ENCODE results near the gene ACADS. TPM values are rescaled to one million over a fixed set of nuclear protein-coding genes. Genes with fewer than 3 reads are reported as not detected.

ACADS gene
- total and polyA plus RNA-seq, 2 experiments from 2014 or later = 53.5 to 66.8 TPM

DNA sequence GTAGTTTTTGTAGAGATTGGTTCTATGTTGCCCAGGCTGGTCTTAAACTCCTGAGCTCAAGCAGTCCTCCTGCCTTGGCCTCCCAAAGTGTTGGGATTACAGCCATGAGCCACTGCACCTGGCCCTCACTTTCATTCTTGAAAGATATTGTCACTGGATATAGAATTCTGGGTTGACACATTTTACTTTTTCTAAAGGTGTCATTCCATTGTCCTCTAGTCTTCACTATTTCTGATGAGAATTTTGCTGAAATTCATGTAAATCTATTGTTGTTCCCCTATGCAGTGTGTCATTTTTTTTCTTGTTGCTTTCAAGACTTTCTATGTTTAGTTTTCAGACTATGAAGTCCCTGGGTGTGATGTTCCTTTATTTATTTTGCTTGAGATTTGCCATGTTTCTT is 29.2 kb downstream of the ACADS start:
- Histone ChIP-seq H3K9me3 (ENCODE audit: low read depth) (peaks cover 10% of the 10 kb centered on the region), H2AFZ (no peak overlapping the region), H3K27ac (no peak overlapping the region), H3K79me2 (no peaks in the 10 kb centered on the region), H3K4me1 (ENCODE audit: insufficient read depth) (peaks cover 3% of the 10 kb centered on the region), H3K9me2 (replicated peaks; ENCODE audit: insufficient read depth) (no peaks in the 10 kb centered on the region), H3K4me3 (no peak overlapping the region), H3K36me3 (replicated peaks; ENCODE audit: insufficient read depth, low read depth) (no peaks in the 10 kb centered on the region), H3K27me3 (no peaks in the 10 kb centered on the region), H4K20me1 (ENCODE audit: insufficient read depth, poor library complexity, severe bottlenecking) (no peaks in the 10 kb centered on the region), H3K4me2 (no peak overlapping the region)
- no peak for TF ChIP-seq CTCF (IDR thresholded peaks at IDR 0.05; ENCODE audit: poor library complexity)
- no peak for TF ChIP-seq EZH2 (IDR thresholded peaks at IDR 0.05; ENCODE audit: borderline replicate concordance)
- no peak for TF ChIP-seq EZH2phosphoT487 (IDR thresholded peaks at IDR 0.05; ENCODE audit: low read depth, severe bottlenecking, unreplicated experiment)
- DNase-seq (ENCODE audit: low spot score) = no peak

DNA sequence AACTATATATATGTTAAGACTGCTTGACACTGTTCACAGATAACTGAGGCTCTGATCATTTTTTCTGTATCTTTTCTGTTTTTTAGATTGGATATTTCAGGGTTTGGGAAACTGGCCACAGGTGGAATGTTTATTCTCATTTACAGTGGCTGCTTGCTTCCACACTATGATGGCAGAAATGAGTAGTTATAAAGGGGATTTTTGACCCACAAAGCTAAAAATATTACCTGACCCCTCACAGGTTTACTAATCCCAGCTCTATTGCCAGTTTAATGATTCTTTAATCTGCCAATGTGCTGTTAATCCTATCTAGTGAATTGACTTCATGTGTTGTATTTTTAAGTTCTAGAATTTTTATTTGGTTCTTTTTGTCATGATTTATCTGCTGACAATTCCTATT is 29.6 kb downstream of the ACADS start:
- no peak for TF ChIP-seq EZH2phosphoT487 (IDR thresholded peaks at IDR 0.05; ENCODE audit: low read depth, severe bottlenecking, unreplicated experiment)
- TF ChIP-seq EZH2 (IDR thresholded peaks at IDR 0.05; ENCODE audit: borderline replicate concordance) = no peak
- no peak for TF ChIP-seq CTCF (IDR thresholded peaks at IDR 0.05; ENCODE audit: poor library complexity)
- Histone ChIP-seq H3K4me1 (ENCODE audit: insufficient read depth) (peaks cover 3% of the 10 kb centered on the region), H3K4me2 (no peak overlapping the region), H3K27me3 (no peaks in the 10 kb centered on the region), H3K4me3 (no peak overlapping the region), H3K9me2 (replicated peaks; ENCODE audit: insufficient read depth) (no peaks in the 10 kb centered on the region), H3K9me3 (ENCODE audit: low read depth) (peaks cover 10% of the 10 kb centered on the region), H4K20me1 (ENCODE audit: insufficient read depth, poor library complexity, severe bottlenecking) (no peaks in the 10 kb centered on the region), H3K79me2 (no peaks in the 10 kb centered on the region), H2AFZ (no peak overlapping the region), H3K27ac (no peak overlapping the region), H3K36me3 (replicated peaks; ENCODE audit: insufficient read depth, low read depth) (no peaks in the 10 kb centered on the region)
- DNase-seq (ENCODE audit: low spot score) = no peak

GRCh38 chr12:120757226-120757742 is 31.7 kb downstream of the ACADS start:
- peaks cover 10% of the 10 kb centered on the region for H3K9me3 ChIP-seq (ENCODE audit: low read depth)
- H3K27me3 ChIP-seq = no peaks in the 10 kb centered on the region
- H4K20me1 ChIP-seq (ENCODE audit: insufficient read depth, poor library complexity, severe bottlenecking) = no peaks in the 10 kb centered on the region
- no peak overlapping the region for H3K4me2 ChIP-seq
- no peak overlapping the region for H3K4me3 ChIP-seq
- no peak overlapping the region for H2AFZ ChIP-seq
- H3K27ac ChIP-seq = no peak overlapping the region
- no peaks in the 10 kb centered on the region for H3K9me2 ChIP-seq (replicated peaks; ENCODE audit: insufficient read depth)
- peaks cover 10% of the 10 kb centered on the region for H3K4me1 ChIP-seq (ENCODE audit: insufficient read depth)
- no peaks in the 10 kb centered on the region for H3K79me2 ChIP-seq
- no peak for DNase-seq (ENCODE audit: low spot score)
- WGBS (ENCODE audit: low lambda C conversion rate, missing lambda C conversion rate) = 74% methylated on average over 4 of the region's 4 CpGs
- H3K36me3 ChIP-seq (replicated peaks; ENCODE audit: insufficient read depth, low read depth) = no peaks in the 10 kb centered on the region
- TF ChIP-seq EZH2 (IDR thresholded peaks at IDR 0.05; ENCODE audit: borderline replicate concordance) (no peak), EZH2phosphoT487 (IDR thresholded peaks at IDR 0.05; ENCODE audit: low read depth, severe bottlenecking, unreplicated experiment) (no peak), CTCF (IDR thresholded peaks at IDR 0.05; ENCODE audit: poor library complexity) (no peak)

GRCh38 chr12:120757949-120758348 is 32.3 kb downstream of the ACADS start:
- no peak for TF ChIP-seq EZH2 (IDR thresholded peaks at IDR 0.05; ENCODE audit: borderline replicate concordance)
- no peak for TF ChIP-seq EZH2phosphoT487 (IDR thresholded peaks at IDR 0.05; ENCODE audit: low read depth, severe bottlenecking, unreplicated experiment)
- no peak for TF ChIP-seq CTCF (IDR thresholded peaks at IDR 0.05; ENCODE audit: poor library complexity)
- Histone ChIP-seq H3K79me2 (no peaks in the 10 kb centered on the region), H3K27ac (no peak overlapping the region), H3K9me3 (ENCODE audit: low read depth) (peaks cover 10% of the 10 kb centered on the region), H3K27me3 (no peaks in the 10 kb centered on the region), H2AFZ (no peak overlapping the region), H3K4me3 (no peak overlapping the region), H4K20me1 (ENCODE audit: insufficient read depth, poor library complexity, severe bottlenecking) (no peaks in the 10 kb centered on the region), H3K4me1 (ENCODE audit: insufficient read depth) (peaks cover 11% of the 10 kb centered on the region), H3K9me2 (replicated peaks; ENCODE audit: insufficient read depth) (no peaks in the 10 kb centered on the region), H3K4me2 (no peak overlapping the region), H3K36me3 (replicated peaks; ENCODE audit: insufficient read depth, low read depth) (no peaks in the 10 kb centered on the region)
- 92% methylated on average over 6 of the region's 6 CpGs for WGBS (ENCODE audit: low lambda C conversion rate, missing lambda C conversion rate)
- no peak for DNase-seq (ENCODE audit: low spot score)

Measured in hepatocyte (in vitro differentiated cells).